Activated CD4-positive, alpha-beta T cell treated with anti-CD3 and anti-CD28 coated beads for 48 hours (primary cell): ENCODE measurements around the gene ECT2.
"Not testable (repeated sequence)": the region's sequence is repeated elsewhere in the genome, so short reads cannot be mapped to it uniquely, and the experiment has no call there.

Source experiments
- DNase-seq: peaks from one replicate; pipeline ENCODE4 v3.0.0-alpha.2; 2020

ECT2 gene

DNA sequence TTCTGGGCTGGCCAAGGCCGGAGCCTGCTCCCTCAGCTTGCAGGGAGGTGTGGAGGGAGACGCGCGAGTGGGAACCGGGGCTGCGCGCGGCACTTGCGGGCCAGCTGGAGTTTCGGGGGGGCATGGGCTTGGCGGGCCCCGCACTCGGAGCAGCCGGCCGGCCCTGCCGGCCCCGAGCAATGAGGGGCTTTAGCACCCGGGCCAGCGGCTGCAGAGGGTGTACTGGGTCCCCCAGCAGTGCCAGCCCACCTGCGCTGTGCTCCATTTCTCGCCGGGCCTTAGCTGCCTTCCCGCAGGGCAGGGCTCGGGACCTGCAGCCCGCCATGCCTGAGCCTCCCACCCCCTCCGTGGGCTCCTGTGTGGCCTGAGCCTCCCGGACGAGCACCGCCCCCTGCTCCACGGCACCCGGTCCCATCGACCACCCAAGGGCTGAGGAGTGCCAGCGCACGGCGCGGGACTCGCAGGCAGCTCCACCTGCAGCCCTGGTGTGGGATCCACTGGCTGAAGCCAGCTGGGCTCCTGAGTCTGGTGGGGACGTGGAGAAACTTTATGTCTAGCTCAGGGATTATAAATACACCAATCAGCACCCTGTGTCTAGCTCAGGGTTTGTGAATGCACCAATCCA lies 116.3 kb downstream of the ECT2 start:
- DNase-seq: not testable (repeated sequence)

DNA sequence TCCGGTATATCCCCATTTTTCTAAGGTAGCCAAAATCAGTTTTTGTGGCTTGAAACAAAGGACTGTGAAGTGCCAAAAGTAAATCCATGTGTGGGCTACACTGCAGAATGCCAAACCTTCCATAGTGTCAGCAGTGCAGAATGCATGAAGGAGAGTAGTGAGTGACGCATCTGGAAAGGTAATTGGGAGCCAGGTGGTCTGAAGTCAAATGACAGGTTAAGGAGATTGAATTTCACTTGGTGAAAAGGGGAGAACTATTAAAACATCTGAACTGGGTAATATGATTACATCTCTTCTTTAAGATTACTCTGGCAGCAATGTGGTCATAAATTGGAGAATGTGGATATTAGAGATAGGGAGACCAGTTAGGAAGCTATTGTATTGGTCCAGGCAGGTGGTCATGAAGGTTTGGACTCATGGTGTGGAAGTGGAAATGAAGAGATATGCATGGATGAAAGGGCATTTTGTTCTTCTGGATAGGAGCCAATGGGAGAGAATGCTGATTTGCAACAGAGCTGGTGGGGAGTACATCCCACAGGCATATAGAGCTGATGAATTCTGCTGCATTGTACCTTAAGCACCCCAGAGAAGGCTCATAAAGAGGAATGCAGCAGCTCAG lies 118.2 kb downstream of the ECT2 start:
- no peak for DNase-seq

DNA sequence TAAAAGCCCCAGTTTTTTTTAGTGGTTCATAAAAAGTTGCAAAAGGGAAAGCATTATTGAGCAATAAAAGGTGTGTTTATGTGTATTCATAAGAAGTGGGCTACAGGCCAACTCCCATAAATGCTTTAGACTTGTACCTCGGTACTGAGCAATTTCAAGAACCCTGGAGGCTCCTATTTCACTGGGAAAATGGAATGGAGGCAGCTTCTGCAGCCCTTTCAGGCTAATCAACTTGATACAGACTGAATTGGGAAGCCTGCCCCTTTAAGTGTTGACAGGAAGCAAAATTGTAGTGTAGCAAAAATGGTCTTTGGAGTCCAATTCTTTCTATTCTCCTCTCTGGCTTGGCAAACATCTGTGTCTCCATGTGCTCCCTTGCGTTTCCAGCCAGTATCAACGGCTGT lies 118.8 kb downstream of the ECT2 start:
- no peak for DNase-seq

DNA sequence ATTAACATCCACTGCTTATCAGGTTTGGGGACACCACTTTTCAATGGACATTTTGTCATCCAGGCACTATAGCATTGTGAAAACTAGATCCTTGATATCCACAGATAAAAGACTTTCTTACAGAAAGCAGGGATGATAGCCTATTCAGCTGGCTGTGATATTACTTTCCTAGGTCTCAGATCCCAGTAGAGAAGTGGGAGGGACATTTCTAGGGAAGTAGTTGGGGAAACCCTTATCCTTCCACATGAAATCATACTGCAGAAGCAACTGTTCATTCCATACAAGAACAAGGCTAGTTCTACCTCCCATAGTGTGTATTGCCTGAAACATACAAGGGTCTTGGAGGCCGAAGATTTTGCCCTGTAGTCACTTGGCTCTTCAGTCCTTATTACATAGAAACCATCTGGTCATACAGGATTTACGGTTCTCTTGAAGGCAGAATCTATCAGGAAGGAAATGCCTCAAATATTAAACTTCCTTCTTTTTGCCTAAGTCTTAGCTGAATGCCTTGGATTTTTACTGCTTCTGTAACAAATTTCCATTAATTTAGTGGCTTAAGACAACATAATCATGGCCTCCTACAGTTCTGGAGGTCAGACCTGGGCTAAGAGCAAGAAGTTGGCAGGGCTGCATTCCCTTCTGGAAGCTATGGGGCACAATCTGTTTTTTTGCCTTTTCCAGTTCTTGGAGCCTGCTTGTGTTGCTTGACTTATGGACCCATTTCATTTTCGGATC lies 119.4 kb downstream of the ECT2 start:
- no peak for DNase-seq
